GM12878 (cell line): ENCODE results near the gene GAS2L2. TPM values are rescaled to one million over a fixed set of nuclear protein-coding genes. Genes with fewer than 3 reads are reported as not detected.

Experiments
- ATAC-seq: fragments of 200-7000 bp; cut with Tn5 transposase; 3 replicates; pipeline ENCODE4 v1.9.1; 2020; ENCODE audit warnings: mild to moderate bottlenecking, moderate library complexity
- BruUV-seq: library from RNA; stranded (reverse); fragments of 400-500 nt; replicated peaks from 2 replicates; lab custom pipeline; 2021; lab: Mats Ljungman, UMichigan
- CTCF ChIA-PET: fragments of 300-600 bp; sonication (Branson Sonifier 250); formaldehyde crosslinking; extraction: SDS; loops from one replicate; lab custom pipeline; 2021; ENCODE audit warnings: inconsistent platforms; lab: Yijun Ruan, JAX
- POLR2A ChIA-PET: fragments of 350-600 bp; formaldehyde crosslinking; extraction: SDS; loops from one replicate; lab custom pipeline; 2021; ENCODE audit warnings: inconsistent platforms; lab: Charles Lee
- RAD21 ChIA-PET: fragments of 300-600 bp; sonication (Branson Sonifier 250); formaldehyde crosslinking; loops from one replicate; lab custom pipeline; 2023; ENCODE audit warnings: antibody characterized with exemption; ENCODE audit not compliant: unreplicated experiment; lab: Charles Lee
- SMC1A ChIA-PET: fragments of 300-600 bp; sonication (Branson Sonifier 250); formaldehyde crosslinking; loops from one replicate; lab custom pipeline; 2023; ENCODE audit not compliant: unreplicated experiment, uncharacterized antibody; lab: Charles Lee
- DNase-seq: peaks from one replicate; pipeline ENCODE4 v3.0.0-alpha.2; 2011; ENCODE audit warnings: low read depth, low spot score
- FAIRE-seq: peaks from 3 replicates; lab custom pipeline; 2011; peaks lifted over from hg19 to GRCh38; lab: Jason Lieb, UNC
- H2AFZ ChIP-seq: 2 replicates; pipeline ENCODE4 v1.6.0; 2011; ENCODE audit warnings: low read depth, low read length, control low read depth; ENCODE audit not compliant: control insufficient read depth
- H3K27ac ChIP-seq: 2 replicates; pipeline ENCODE4 v1.5.1; 2011; ENCODE audit warnings: control low read depth; ENCODE audit not compliant: control insufficient read depth, insufficient read depth
- H3K27me3 ChIP-seq, 2 experiments: replicated peaks in 1 of 2; 2 replicates each; pipeline versions ENCODE4 v1.6.0 to v1.6.1; 2011; ENCODE audit warnings: low read length in 1 of 2; ENCODE audit not compliant: control insufficient read depth in 2 of 2, insufficient read depth in 2 of 2
- H3K36me3 ChIP-seq, 2 experiments: 2 replicates each; pipeline ENCODE4 v1.5.1; 2011; ENCODE audit warnings: low read length in 1 of 2; ENCODE audit not compliant: control insufficient read depth in 2 of 2, insufficient read depth in 2 of 2
- H3K4me1 ChIP-seq: 2 replicates; pipeline ENCODE4 v1.6.1; 2011; ENCODE audit warnings: mild to moderate bottlenecking, low read length, moderate library complexity, mixed read lengths; ENCODE audit not compliant: control insufficient read depth, insufficient read depth
- H3K4me2 ChIP-seq: 2 replicates; pipeline ENCODE4 v1.6.0; 2011; ENCODE audit warnings: control low read depth; ENCODE audit not compliant: control insufficient read depth, insufficient read depth
- H3K4me3 ChIP-seq: fragments of 200-600 bp; sonication (generic); 2 replicates; pipeline ENCODE4 v1.5.1; 2016
- H3K79me2 ChIP-seq: 2 replicates; pipeline ENCODE4 v1.6.0; 2011; ENCODE audit warnings: low read length; ENCODE audit not compliant: control insufficient read depth, insufficient read depth
- H3K9ac ChIP-seq: 2 replicates; pipeline ENCODE4 v1.8.0; 2011; ENCODE audit warnings: low read length, control low read depth, mixed read lengths; ENCODE audit not compliant: control insufficient read depth, insufficient read depth
- H3K9me3 ChIP-seq: replicated peaks from 3 replicates; pipeline ENCODE4 v1.5.1; 2011; ENCODE audit warnings: mild to moderate bottlenecking, low read length; ENCODE audit not compliant: control insufficient read depth, insufficient read depth
- H4K20me1 ChIP-seq: 2 replicates; pipeline ENCODE4 v1.6.0; 2011; ENCODE audit not compliant: control insufficient read depth, insufficient read depth
- WGBS: methylation state at CpG from one replicate; pipeline ENCODE4 v1.1.6; 2016; ENCODE audit warnings: low lambda C conversion rate; ENCODE audit not compliant: insufficient replicate concordance, insufficient coverage; ENCODE audit errors: missing lambda C conversion rate; 5-methylcytosine and 5-hydroxymethylcytosine counted together
- in situ Hi-C: fragments of 300-500 bp; cut with MboI; formaldehyde crosslinking; loops from 9 replicates; pipeline ENCODE4 v1.14.3; 2018; ENCODE audit warnings: mixed read lengths
- intact Hi-C: fragments of 100-400 bp; cut with micrococcal nuclease; formaldehyde crosslinking; loops from one replicate; pipeline ENCODE4 v1.14.2; 2022; ENCODE audit not compliant: unreplicated experiment
- polyA plus RNA-seq, 11 experiments: library from polyadenylated mRNA; depleted of rRNA in 4 of 11; unstranded in 6 of 11; stranded (reverse) in 5 of 11; fragments of >200 nt; fragmentation: Nextera tagmentation in 4 of 11; fragmentation: Illumina TruSeq in 1 of 11; extraction: Ambion mirVana in 4 of 11; extraction: Trizol in 1 of 11; gene quantifications; 1 replicate in 1 of 11; 2 replicates in 10 of 11; pipeline versions ENCODE4 v1.2.1 to v1.2.3, GENCODE V29; 2011 to 2016; ENCODE audit warnings: inconsistent platforms in 2 of 11, missing spikeins in 2 of 11, low read depth in 1 of 11
- total RNA-seq, 4 experiments: library from RNA; depleted of rRNA in 3 of 4; stranded (reverse); fragments of >200 nt in 3 of 4; fragmentation: Illumina TruSeq in 1 of 4; extraction: Trizol in 1 of 4; gene quantifications; 2 replicates each; pipeline versions ENCODE4 v1.2.1 to v1.2.3, GENCODE V29; 2013 to 2021
- TF ChIP-seq, protein P1 (sequence below): fragments of 450-650 bp; IDR thresholded peaks from 2 replicates; pipeline ENCODE4 v1.6.1; 2018; ENCODE audit warnings: borderline replicate concordance, mild to moderate bottlenecking; ENCODE audit not compliant: partially characterized antibody

GAS2L2 gene
- total and polyA plus RNA-seq, 10 of the 15 experiments (the other 5 are each of a cell fraction or from before 2014, with no cell fraction given), result 0.01 TPM; not detected in 9

DNA sequence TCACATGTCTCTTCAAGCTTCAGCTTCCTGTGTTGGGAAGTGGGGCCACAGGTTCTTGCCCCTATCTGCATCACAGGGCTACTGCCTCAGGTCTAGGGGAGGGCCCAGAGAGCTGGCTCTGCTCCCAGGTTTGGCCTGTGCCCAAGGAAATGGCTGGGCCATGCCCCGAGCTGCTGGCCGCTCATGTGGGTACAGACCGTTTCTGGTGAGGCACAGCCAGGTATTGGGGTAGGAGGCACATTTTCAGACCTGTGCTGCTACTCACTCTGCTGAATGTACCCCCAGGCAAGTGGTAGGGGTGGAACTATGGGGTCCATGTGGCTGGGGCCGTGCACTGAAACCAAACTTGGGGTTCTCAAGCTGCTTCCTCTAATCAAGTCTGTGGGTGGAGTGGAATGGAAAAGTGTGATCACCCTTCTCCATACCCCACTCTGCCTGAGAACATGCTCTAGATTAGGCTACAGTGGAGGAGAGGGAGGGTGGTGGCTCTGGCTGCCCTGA is 4.6 kb downstream of the GAS2L2 start:
- CTCF ChIA-PET, result interaction anchor here (0.9 to 6.0 kb wide), 15 partner anchors 9 to 578 kb away, joined by 3 to 116 read pairs (median 6); partner anchors contain the start of genes C17orf50 and RASL10B
- Histone ChIP-seq H3K9ac (no peak overlapping the region), H3K4me3 (no peak overlapping the region), H3K27me3 (peaks cover 2 to 6% of the 10 kb centered on the region in 2 experiments; a peak in 3 of 4 replicates), H3K27ac (no peak overlapping the region), H3K36me3 (no peaks in the 10 kb centered on the region), H3K79me2 (no peaks in the 10 kb centered on the region), H3K4me2 (no peak overlapping the region), H4K20me1 (no peaks in the 10 kb centered on the region), H3K4me1 (no peaks in the 10 kb centered on the region), H2AFZ (no peak overlapping the region), H3K9me3 (no peaks in the 10 kb centered on the region)
- no peak for FAIRE-seq
- in situ Hi-C loops (loop anchor here (5.0 to 10.0 kb wide), 3 partner anchors 141 to 584 kb away; no protein-coding TSS in a partner anchor), intact Hi-C loops (loop anchor here (5.0 to 10.0 kb wide), 2 partner anchors 191 to 1324 kb away; no protein-coding TSS in a partner anchor)
- BruUV-seq, result no TSS peak
- RAD21 ChIA-PET, result interaction anchor here (1.7 to 4.5 kb wide), 3 partner anchors 60 to 140 kb away, joined by 4 to 55 read pairs (median 8); partner anchors contain the start of gene TAF15
- WGBS, result 1% methylated on average over 4 of the region's 4 CpGs
- no peak for DNase-seq
- POLR2A ChIA-PET, result no interaction called here
- SMC1A ChIA-PET, result interaction anchor here (1.0 to 2.6 kb wide), 3 partner anchors 136 to 210 kb away, joined by 3 to 33 read pairs (median 3); partner anchors contain the start of gene SLFN12L
- TF ChIP-seq, protein P1, sequence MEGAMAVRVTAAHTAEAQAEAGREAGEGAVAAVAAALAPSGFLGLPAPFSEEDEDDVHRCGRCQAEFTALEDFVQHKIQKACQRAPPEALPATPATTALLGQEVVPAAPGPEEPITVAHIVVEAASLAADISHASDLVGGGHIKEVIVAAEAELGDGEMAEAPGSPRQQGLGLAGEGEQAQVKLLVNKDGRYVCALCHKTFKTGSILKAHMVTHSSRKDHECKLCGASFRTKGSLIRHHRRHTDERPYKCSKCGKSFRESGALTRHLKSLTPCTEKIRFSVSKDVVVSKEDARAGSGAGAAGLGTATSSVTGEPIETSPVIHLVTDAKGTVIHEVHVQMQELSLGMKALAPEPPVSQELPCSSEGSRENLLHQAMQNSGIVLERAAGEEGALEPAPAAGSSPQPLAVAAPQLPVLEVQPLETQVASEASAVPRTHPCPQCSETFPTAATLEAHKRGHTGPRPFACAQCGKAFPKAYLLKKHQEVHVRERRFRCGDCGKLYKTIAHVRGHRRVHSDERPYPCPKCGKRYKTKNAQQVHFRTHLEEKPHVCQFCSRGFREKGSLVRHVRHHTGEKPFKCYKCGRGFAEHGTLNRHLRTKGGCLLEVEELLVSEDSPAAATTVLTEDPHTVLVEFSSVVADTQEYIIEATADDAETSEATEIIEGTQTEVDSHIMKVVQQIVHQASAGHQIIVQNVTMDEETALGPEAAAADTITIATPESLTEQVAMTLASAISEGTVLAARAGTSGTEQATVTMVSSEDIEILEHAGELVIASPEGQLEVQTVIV, result no peak
- ATAC-seq, result no peak; the same call in 2 of the 3 replicates
